Astrocyte of the spinal cord (primary cell): Measurements from ENCODE around the gene FGF14.
A peak's percentile ranks its signal among the peaks of the same experiment; 100 is the strongest.

Experiments used
- DNase-seq: peaks from one replicate; pipeline ENCODE4 v3.0.0; 2011; ENCODE audit warnings: low read depth, low spot score
- H3K4me3 ChIP-seq: 2 replicates; pipeline ENCODE4 v1.5.1; 2011; ENCODE audit warnings: low read depth, mild to moderate bottlenecking, low read length, moderate library complexity
- CTCF ChIP-seq: IDR thresholded peaks from 2 replicates; pipeline ENCODE4 v1.5.1; 2012; ENCODE audit warnings: low read depth, mild to moderate bottlenecking, low read length, inconsistent platforms
- in situ Hi-C: cut with HindIII; loops from 2 replicates; pipeline ENCODE4 v1.10.0; 2017; ENCODE audit warnings: low sequenced_read_pairs

The FGF14 gene

GRCh38 chr13:102207680-102208342 lies 194.0 kb downstream of the FGF14 start:
- no peak overlapping the region for H3K4me3 ChIP-seq
- DNase-seq: no peak
- in situ Hi-C loops: no loop called here
- no peak for TF ChIP-seq CTCF

GRCh38 chr13:102203718-102204117 lies 198.1 kb downstream of the FGF14 start:
- no peak overlapping the region for H3K4me3 ChIP-seq
- in situ Hi-C loops: no loop called here
- DNase-seq: no peak
- no peak for TF ChIP-seq CTCF

- H3K4me3 ChIP-seq: no peak overlapping the region
- peak; percentile 35 for DNase-seq
- in situ Hi-C loops: no loop called here
- TF ChIP-seq CTCF: no peak
These were observed 203.2 kb downstream of the FGF14 start for GRCh38 chr13:102198418-102199311.

GRCh38 chr13:102197193-102197592 lies 204.7 kb downstream of the FGF14 start:
- peak; percentile 10 for DNase-seq
- H3K4me3 ChIP-seq: no peak overlapping the region
- in situ Hi-C loops: no loop called here
- no peak for TF ChIP-seq CTCF

GRCh38 chr13:102195566-102196462 lies 206.0 kb downstream of the FGF14 start:
- H3K4me3 ChIP-seq: no peak overlapping the region
- DNase-seq: peak; percentile 66
- in situ Hi-C loops: no loop called here
- no peak for TF ChIP-seq CTCF

GRCh38 chr13:102192858-102193257 lies 209.0 kb downstream of the FGF14 start:
- in situ Hi-C loops: no loop called here
- no peak for TF ChIP-seq CTCF
- no peak overlapping the region for H3K4me3 ChIP-seq
- no peak for DNase-seq
